HAP-1 (cell line): ENCODE results near the gene MUC5B.

ENCODE experiments used
- DNase-seq, 2 experiments: peaks; one replicate each; pipeline ENCODE4 v3.0.0-alpha.2; 2016 to 2020; ENCODE audit warnings: low spot score in 2 of 2
- H3K27me3 ChIP-seq: fragments of 250-450 bp; sonication (Bioruptor Pico); 2 replicates; pipeline ENCODE4 v1.5.1; 2020; ENCODE audit warnings: low read depth, mild to moderate bottlenecking, moderate library complexity
- H3K36me3 ChIP-seq: fragments of 250-450 bp; sonication (Bioruptor Pico); replicated peaks from 2 replicates; pipeline ENCODE4 v1.5.1; 2020; ENCODE audit warnings: mild to moderate bottlenecking
- H3K4me1 ChIP-seq: fragments of 250-450 bp; sonication (Bioruptor Pico); 2 replicates; pipeline ENCODE4 v1.5.1; 2020; ENCODE audit warnings: mild to moderate bottlenecking
- H3K4me3 ChIP-seq: fragments of 250-450 bp; sonication (Bioruptor Pico); 2 replicates; pipeline ENCODE4 v1.5.1; 2020; ENCODE audit warnings: mild to moderate bottlenecking, moderate library complexity
- H3K9me3 ChIP-seq: fragments of 250-450 bp; sonication (Bioruptor Pico); 2 replicates; pipeline ENCODE4 v1.5.1; 2020; ENCODE audit warnings: mild to moderate bottlenecking, moderate library complexity
- in situ Hi-C: fragments of 300-500 bp; cut with MboI; formaldehyde crosslinking; loops from 3 replicates; pipeline ENCODE4 v1.14.3; 2020; ENCODE audit warnings: low sequenced_read_pairs, inconsistent platforms, mixed read lengths

MUC5B gene

GRCh38 chr11:1233351-1234053 lies 10.6 kb downstream of the MUC5B start:
- Histone ChIP-seq H3K27me3 (no peaks in the 10 kb centered on the region; the same call in 1 of the 2 replicates), H3K4me3 (no peak overlapping the region), H3K36me3 (no peaks in the 10 kb centered on the region), H3K9me3 (no peaks in the 10 kb centered on the region), H3K4me1 (no peaks in the 10 kb centered on the region)
- in situ Hi-C loops: no loop called here
- no peak for DNase-seq

GRCh38 chr11:1234054-1234720 lies 11.3 kb downstream of the MUC5B start:
- DNase-seq: peak in 1 of 2 experiments; percentile 5
- H3K4me1 ChIP-seq: no peaks in the 10 kb centered on the region
- H3K36me3 ChIP-seq: no peaks in the 10 kb centered on the region
- H3K27me3 ChIP-seq: no peaks in the 10 kb centered on the region; the same call in 1 of the 2 replicates
- no peak overlapping the region for H3K4me3 ChIP-seq
- H3K9me3 ChIP-seq: no peaks in the 10 kb centered on the region
- in situ Hi-C loops: no loop called here

- no peaks in the 10 kb centered on the region for H3K9me3 ChIP-seq
Observed at GRCh38 chr11:1234771-1235305, 12.0 kb downstream of the MUC5B start.

GRCh38 chr11:1235306-1235900 lies 12.5 kb downstream of the MUC5B start:
- in situ Hi-C loops: no loop called here
- H3K9me3 ChIP-seq: no peaks in the 10 kb centered on the region
- no peak overlapping the region for H3K4me3 ChIP-seq
- H3K36me3 ChIP-seq: no peaks in the 10 kb centered on the region
- no peaks in the 10 kb centered on the region for H3K4me1 ChIP-seq
- H3K27me3 ChIP-seq: no peaks in the 10 kb centered on the region; the same call in 1 of the 2 replicates
- DNase-seq: no peak

More at GRCh38 chr11:1234771-1235305, 12.0 kb downstream of the MUC5B start:
- no peaks in the 10 kb centered on the region for H3K4me1 ChIP-seq
- no peaks in the 10 kb centered on the region; the same call in 1 of the 2 replicates for H3K27me3 ChIP-seq
- no peaks in the 10 kb centered on the region for H3K36me3 ChIP-seq
- H3K4me3 ChIP-seq: no peak overlapping the region
- in situ Hi-C loops: no loop called here
- peak in 1 of 2 experiments; percentile 6 for DNase-seq

GRCh38 chr11:1235901-1236315 lies 13.0 kb downstream of the MUC5B start:
- Histone ChIP-seq H3K27me3 (no peaks in the 10 kb centered on the region; the same call in 1 of the 2 replicates), H3K9me3 (no peaks in the 10 kb centered on the region), H3K4me3 (no peak overlapping the region), H3K36me3 (no peaks in the 10 kb centered on the region), H3K4me1 (no peaks in the 10 kb centered on the region)
- DNase-seq: no peak
- in situ Hi-C loops: no loop called here

- Histone ChIP-seq H3K27me3 (no peaks in the 10 kb centered on the region), H3K4me3 (no peak overlapping the region), H3K9me3 (no peaks in the 10 kb centered on the region), H3K4me1 (no peaks in the 10 kb centered on the region), H3K36me3 (no peaks in the 10 kb centered on the region)
- in situ Hi-C loops: no loop called here
- no peak for DNase-seq
Observed at GRCh38 chr11:1236316-1237127, 13.7 kb downstream of the MUC5B start.

- no peak for DNase-seq
- in situ Hi-C loops: no loop called here
- Histone ChIP-seq H3K27me3 (no peaks in the 10 kb centered on the region), H3K9me3 (no peaks in the 10 kb centered on the region), H3K36me3 (no peaks in the 10 kb centered on the region), H3K4me1 (no peaks in the 10 kb centered on the region), H3K4me3 (no peak overlapping the region)
Observed at GRCh38 chr11:1237128-1237580, 14.3 kb downstream of the MUC5B start.

GRCh38 chr11:1237851-1238250 lies 15.0 kb downstream of the MUC5B start:
- no peak for DNase-seq
- Histone ChIP-seq H3K27me3 (no peaks in the 10 kb centered on the region), H3K4me3 (no peak overlapping the region), H3K36me3 (no peaks in the 10 kb centered on the region), H3K9me3 (no peaks in the 10 kb centered on the region), H3K4me1 (no peaks in the 10 kb centered on the region)
- in situ Hi-C loops: no loop called here

GRCh38 chr11:1238767-1239595 lies 16.1 kb downstream of the MUC5B start:
- H3K36me3 ChIP-seq: no peaks in the 10 kb centered on the region
- H3K27me3 ChIP-seq: no peaks in the 10 kb centered on the region
- H3K4me3 ChIP-seq: no peak overlapping the region
- H3K9me3 ChIP-seq: no peaks in the 10 kb centered on the region
- DNase-seq: peak in 1 of 2 experiments; percentile 67
- in situ Hi-C loops: no loop called here
- no peaks in the 10 kb centered on the region for H3K4me1 ChIP-seq

- H3K9me3 ChIP-seq: no peaks in the 10 kb centered on the region
- in situ Hi-C loops: no loop called here
- H3K4me3 ChIP-seq: no peak overlapping the region
- DNase-seq: no peak
- H3K36me3 ChIP-seq: no peaks in the 10 kb centered on the region
- H3K4me1 ChIP-seq: no peaks in the 10 kb centered on the region
- H3K27me3 ChIP-seq: no peaks in the 10 kb centered on the region
Observed at GRCh38 chr11:1239596-1240205, 16.8 kb downstream of the MUC5B start.

- Histone ChIP-seq H3K4me1 (no peaks in the 10 kb centered on the region), H3K27me3 (no peaks in the 10 kb centered on the region), H3K9me3 (no peaks in the 10 kb centered on the region), H3K36me3 (no peaks in the 10 kb centered on the region), H3K4me3 (no peak overlapping the region)
- no peak for DNase-seq
- in situ Hi-C loops: no loop called here
Observed at GRCh38 chr11:1240771-1241170, 17.9 kb downstream of the MUC5B start.

GRCh38 chr11:1241706-1242105 lies 18.8 kb downstream of the MUC5B start:
- in situ Hi-C loops: no loop called here
- Histone ChIP-seq H3K36me3 (no peaks in the 10 kb centered on the region), H3K9me3 (no peaks in the 10 kb centered on the region), H3K27me3 (no peaks in the 10 kb centered on the region), H3K4me3 (no peak overlapping the region), H3K4me1 (no peaks in the 10 kb centered on the region)
- DNase-seq: no peak
